ENCODE results near the gene ATP1A4. TPM values are rescaled to one million over a fixed set of nuclear protein-coding genes. Genes with fewer than 3 reads are reported as not detected.
A peak's percentile ranks its signal among the peaks of the same experiment; 100 is the strongest.
"Not testable (repeated sequence)": the region's sequence is repeated elsewhere in the genome, so short reads cannot be mapped to it uniquely, and the experiment has no call there.

ATP1A4 gene
- 0.10 and 0.19 TPM in 2 replicates for total RNA-seq
- 0.16 TPM for polyA plus RNA-seq (2012)

GRCh38 chr1:160151303-160151702 lies at the start of gene ATP1A4:
Gene ATP1A4, plus strand, starts transcription at chr1:160151603. Its CDS starts 438 bp downstream, at chr1:160152041.
- DNase-seq (ENCODE audit: low read depth): no peak

GRCh38 chr1:160101717-160102522 lies 49.5 kb upstream of the ATP1A4 start:
- peak; percentile 46 for DNase-seq (ENCODE audit: low read depth)

GRCh38 chr1:160103658-160104408 lies 47.6 kb upstream of the ATP1A4 start:
- no peak for DNase-seq (ENCODE audit: low read depth)

GRCh38 chr1:160104486-160104885 lies 46.9 kb upstream of the ATP1A4 start:
- no peak for DNase-seq (ENCODE audit: low read depth)

GRCh38 chr1:160105155-160105554 lies 46.2 kb upstream of the ATP1A4 start:
- DNase-seq (ENCODE audit: low read depth): no peak

- no peak for DNase-seq (ENCODE audit: low read depth)
Observed at GRCh38 chr1:160107512-160107911, 43.9 kb upstream of the ATP1A4 start.

- DNase-seq (ENCODE audit: low read depth): peak; percentile 72
Observed at GRCh38 chr1:160108888-160109662, 42.3 kb upstream of the ATP1A4 start.

- no peak for DNase-seq (ENCODE audit: low read depth)
Observed at GRCh38 chr1:160109686-160110085, 41.7 kb upstream of the ATP1A4 start.

- not testable (repeated sequence) for DNase-seq (ENCODE audit: low read depth)
Observed at GRCh38 chr1:160111462-160111861, 39.9 kb upstream of the ATP1A4 start.

- DNase-seq (ENCODE audit: low read depth): no peak
Observed at GRCh38 chr1:160112357-160112756, 39.0 kb upstream of the ATP1A4 start.

- no peak for DNase-seq (ENCODE audit: low read depth)
Observed at GRCh38 chr1:160113407-160113806, 38.0 kb upstream of the ATP1A4 start.

- no peak for DNase-seq (ENCODE audit: low read depth)
Observed at GRCh38 chr1:160114085-160114484, 37.3 kb upstream of the ATP1A4 start.

GRCh38 chr1:160115545-160116282 lies 35.7 kb upstream of the ATP1A4 start, which contains the start of gene ATP1A2:
Gene ATP1A2, plus strand, starts transcription at chr1:160115759. Its CDS starts 103 bp downstream, at chr1:160115862.
- no peak for DNase-seq (ENCODE audit: low read depth)

GRCh38 chr1:160116283-160117147 lies 34.9 kb upstream of the ATP1A4 start:
- peak; percentile 85 for DNase-seq (ENCODE audit: low read depth)

GRCh38 chr1:160117300-160117699 lies 34.1 kb upstream of the ATP1A4 start:
- DNase-seq (ENCODE audit: low read depth): no peak

GRCh38 chr1:160117709-160118183 lies 33.7 kb upstream of the ATP1A4 start:
- peak; percentile 57 for DNase-seq (ENCODE audit: low read depth)

- DNase-seq (ENCODE audit: low read depth): no peak
Observed at GRCh38 chr1:160118928-160119327, 32.5 kb upstream of the ATP1A4 start.

GRCh38 chr1:160120797-160121196 lies 30.6 kb upstream of the ATP1A4 start:
- DNase-seq (ENCODE audit: low read depth): no peak

- peak; percentile 61 for DNase-seq (ENCODE audit: low read depth)
Observed at GRCh38 chr1:160121388-160121787, 30.0 kb upstream of the ATP1A4 start.

Measured in myocyte (in vitro differentiated cells).